PC-9 (cell line): ENCODE results near the gene MYO1F.

Experiments used
- EZH2 ChIP-seq: fragments of 200-600 bp; sonication (generic); IDR thresholded peaks from 2 replicates; pipeline ENCODE4 v1.8.0; 2017; ENCODE audit warnings: antibody characterized with exemption, low read depth
- TF ChIP-seq, protein P1 (sequence below): fragments of 200-600 bp; sonication (generic); conservative IDR thresholded peaks from 2 replicates; pipeline ENCODE4 v1.6.1; 2017; ENCODE audit warnings: mixed run types, antibody characterized with exemption, mild to moderate bottlenecking, moderate library complexity

- TF ChIP-seq, protein P1, sequence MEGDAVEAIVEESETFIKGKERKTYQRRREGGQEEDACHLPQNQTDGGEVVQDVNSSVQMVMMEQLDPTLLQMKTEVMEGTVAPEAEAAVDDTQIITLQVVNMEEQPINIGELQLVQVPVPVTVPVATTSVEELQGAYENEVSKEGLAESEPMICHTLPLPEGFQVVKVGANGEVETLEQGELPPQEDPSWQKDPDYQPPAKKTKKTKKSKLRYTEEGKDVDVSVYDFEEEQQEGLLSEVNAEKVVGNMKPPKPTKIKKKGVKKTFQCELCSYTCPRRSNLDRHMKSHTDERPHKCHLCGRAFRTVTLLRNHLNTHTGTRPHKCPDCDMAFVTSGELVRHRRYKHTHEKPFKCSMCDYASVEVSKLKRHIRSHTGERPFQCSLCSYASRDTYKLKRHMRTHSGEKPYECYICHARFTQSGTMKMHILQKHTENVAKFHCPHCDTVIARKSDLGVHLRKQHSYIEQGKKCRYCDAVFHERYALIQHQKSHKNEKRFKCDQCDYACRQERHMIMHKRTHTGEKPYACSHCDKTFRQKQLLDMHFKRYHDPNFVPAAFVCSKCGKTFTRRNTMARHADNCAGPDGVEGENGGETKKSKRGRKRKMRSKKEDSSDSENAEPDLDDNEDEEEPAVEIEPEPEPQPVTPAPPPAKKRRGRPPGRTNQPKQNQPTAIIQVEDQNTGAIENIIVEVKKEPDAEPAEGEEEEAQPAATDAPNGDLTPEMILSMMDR, result no peak
- no peak for TF ChIP-seq EZH2
Measured at GRCh38 chr19:8485561-8486371, 91.5 kb downstream of the MYO1F start.
